ENCODE measurements around the gene GRWD1.

DNA sequence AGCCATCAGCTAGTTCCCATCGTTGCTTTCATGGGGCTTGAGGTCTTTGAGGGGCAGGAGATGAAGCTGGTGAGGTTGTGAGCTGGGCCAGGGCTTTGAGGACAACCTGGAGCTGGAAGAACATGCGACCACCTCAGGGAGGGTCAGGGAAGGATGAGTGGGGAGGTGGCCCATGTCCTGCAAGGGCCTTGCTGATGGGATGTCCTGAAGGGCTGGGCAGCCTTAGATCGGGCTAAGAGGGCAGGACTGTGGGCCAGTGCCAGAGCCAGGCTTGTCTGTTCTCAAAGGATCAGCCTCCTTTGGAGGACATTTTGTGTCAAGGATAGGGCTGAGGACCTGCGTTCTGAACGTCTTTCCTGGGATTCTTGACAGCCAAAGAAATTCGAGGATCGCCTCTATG lies 33.9 kb downstream of the GRWD1 start:
- no peak for TF ChIP-seq POLR2A (IDR thresholded peaks at IDR 0.05)
- TF ChIP-seq, protein P1, sequence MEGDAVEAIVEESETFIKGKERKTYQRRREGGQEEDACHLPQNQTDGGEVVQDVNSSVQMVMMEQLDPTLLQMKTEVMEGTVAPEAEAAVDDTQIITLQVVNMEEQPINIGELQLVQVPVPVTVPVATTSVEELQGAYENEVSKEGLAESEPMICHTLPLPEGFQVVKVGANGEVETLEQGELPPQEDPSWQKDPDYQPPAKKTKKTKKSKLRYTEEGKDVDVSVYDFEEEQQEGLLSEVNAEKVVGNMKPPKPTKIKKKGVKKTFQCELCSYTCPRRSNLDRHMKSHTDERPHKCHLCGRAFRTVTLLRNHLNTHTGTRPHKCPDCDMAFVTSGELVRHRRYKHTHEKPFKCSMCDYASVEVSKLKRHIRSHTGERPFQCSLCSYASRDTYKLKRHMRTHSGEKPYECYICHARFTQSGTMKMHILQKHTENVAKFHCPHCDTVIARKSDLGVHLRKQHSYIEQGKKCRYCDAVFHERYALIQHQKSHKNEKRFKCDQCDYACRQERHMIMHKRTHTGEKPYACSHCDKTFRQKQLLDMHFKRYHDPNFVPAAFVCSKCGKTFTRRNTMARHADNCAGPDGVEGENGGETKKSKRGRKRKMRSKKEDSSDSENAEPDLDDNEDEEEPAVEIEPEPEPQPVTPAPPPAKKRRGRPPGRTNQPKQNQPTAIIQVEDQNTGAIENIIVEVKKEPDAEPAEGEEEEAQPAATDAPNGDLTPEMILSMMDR (IDR thresholded peaks at IDR 0.05) = no peak
